MCF 10A (cell line): Measurements from ENCODE around the gene SERTAD3. TPM values are rescaled to one million over a fixed set of nuclear protein-coding genes. Genes with fewer than 3 reads are reported as not detected.
"Not testable (repeated sequence)": the region's sequence is repeated elsewhere in the genome, so short reads cannot be mapped to it uniquely, and the experiment has no call there.

Source experiments
- BruUV-seq: library from RNA; stranded (reverse); fragments of 400-500 nt; replicated peaks from 2 replicates; lab custom pipeline; 2021; lab: Mats Ljungman, UMichigan
- CTCF ChIA-PET: fragments of 300-600 bp; sonication (Branson Sonifier 250); formaldehyde crosslinking; extraction: SDS; loops from one replicate; lab custom pipeline; 2021; ENCODE audit warnings: antibody characterized with exemption, inconsistent platforms; lab: Yijun Ruan, JAX
- POLR2A ChIA-PET: fragments of 300-600, 350-650 bp; sonication (Branson Sonifier 250); formaldehyde crosslinking; extraction: SDS; loops from one replicate; lab custom pipeline; 2020; ENCODE audit warnings: antibody characterized with exemption, inconsistent platforms; lab: Yijun Ruan, JAX
- DNase-seq: peaks from one replicate; pipeline ENCODE4 v3.0.0-alpha.2; 2018; ENCODE audit not compliant: unreplicated experiment
- H3K27ac Mint-ChIP-seq: one replicate; pipeline ENCODE4 v1.8.0; 2022; ENCODE audit warnings: mild to moderate bottlenecking, low read depth, mixed read lengths; ENCODE audit not compliant: unreplicated experiment
- H3K27me3 Mint-ChIP-seq: one replicate; pipeline ENCODE4 v1.8.0; 2022; ENCODE audit warnings: mixed read lengths; ENCODE audit not compliant: insufficient read depth, unreplicated experiment
- H3K36me3 Mint-ChIP-seq: one replicate; pipeline ENCODE4 v1.8.0; 2022; ENCODE audit warnings: mild to moderate bottlenecking, moderate library complexity, mixed read lengths; ENCODE audit not compliant: insufficient read depth, unreplicated experiment
- H3K4me1 Mint-ChIP-seq: one replicate; pipeline ENCODE4 v1.8.0; 2022; ENCODE audit warnings: mixed read lengths; ENCODE audit not compliant: insufficient read depth, unreplicated experiment
- H3K4me3 Mint-ChIP-seq: one replicate; pipeline ENCODE4 v1.8.0; 2022; ENCODE audit warnings: mild to moderate bottlenecking, moderate library complexity, mixed read lengths; ENCODE audit not compliant: unreplicated experiment
- H3K9me3 Mint-ChIP-seq: one replicate; pipeline ENCODE4 v1.8.0; 2022; ENCODE audit warnings: mixed read lengths; ENCODE audit not compliant: unreplicated experiment
- intact Hi-C: fragments of 100-400 bp; cut with micrococcal nuclease; formaldehyde crosslinking; loops from 2 replicates; pipeline ENCODE4 v1.14.1; 2022
- total RNA-seq: library from RNA; stranded (reverse); gene quantifications from 2 replicates; pipeline ENCODE4 v1.2.3, GENCODE V29; 2022
- TF ChIP-seq, protein P1 (sequence below): fragments of 200-600 bp; IDR thresholded peaks from one replicate; pipeline ENCODE4 v1.8.0; 2022; ENCODE audit warnings: antibody characterized with exemption, mild to moderate bottlenecking; ENCODE audit not compliant: unreplicated experiment

Gene SERTAD3
- total RNA-seq, 1 experiment from 2014 or later: 23.3 TPM

- H3K4me1 Mint-ChIP-seq: peaks cover 19% of the 10 kb centered on the region
- H3K27ac Mint-ChIP-seq: peak overlapping the region; percentile 16
- TF ChIP-seq, protein P1, sequence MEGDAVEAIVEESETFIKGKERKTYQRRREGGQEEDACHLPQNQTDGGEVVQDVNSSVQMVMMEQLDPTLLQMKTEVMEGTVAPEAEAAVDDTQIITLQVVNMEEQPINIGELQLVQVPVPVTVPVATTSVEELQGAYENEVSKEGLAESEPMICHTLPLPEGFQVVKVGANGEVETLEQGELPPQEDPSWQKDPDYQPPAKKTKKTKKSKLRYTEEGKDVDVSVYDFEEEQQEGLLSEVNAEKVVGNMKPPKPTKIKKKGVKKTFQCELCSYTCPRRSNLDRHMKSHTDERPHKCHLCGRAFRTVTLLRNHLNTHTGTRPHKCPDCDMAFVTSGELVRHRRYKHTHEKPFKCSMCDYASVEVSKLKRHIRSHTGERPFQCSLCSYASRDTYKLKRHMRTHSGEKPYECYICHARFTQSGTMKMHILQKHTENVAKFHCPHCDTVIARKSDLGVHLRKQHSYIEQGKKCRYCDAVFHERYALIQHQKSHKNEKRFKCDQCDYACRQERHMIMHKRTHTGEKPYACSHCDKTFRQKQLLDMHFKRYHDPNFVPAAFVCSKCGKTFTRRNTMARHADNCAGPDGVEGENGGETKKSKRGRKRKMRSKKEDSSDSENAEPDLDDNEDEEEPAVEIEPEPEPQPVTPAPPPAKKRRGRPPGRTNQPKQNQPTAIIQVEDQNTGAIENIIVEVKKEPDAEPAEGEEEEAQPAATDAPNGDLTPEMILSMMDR: peak; percentile 81
- ChIA-PET CTCF (interaction anchor here (0.5 to 4.5 kb wide), 29 partner anchors 8 to 713 kb away, joined by 3 to 40 read pairs (median 4); partner anchors contain the start of genes LTBP4 and SERTAD1), POLR2A (interaction anchor here (0.7 to 4.6 kb wide), 25 partner anchors 10 to 951 kb away, joined by 3 to 94 read pairs (median 6); partner anchors contain the start of genes ACTMAP, C19orf47, COQ8B and ITPKC)
- no peaks in the 10 kb centered on the region for H3K27me3 Mint-ChIP-seq
- peaks cover 7% of the 10 kb centered on the region for H3K36me3 Mint-ChIP-seq
- intact Hi-C loops: loop anchor here (1.0 to 5.0 kb wide), 4 partner anchors 20 to 134 kb away; partner anchors contain the start of gene SERTAD3
- no TSS peak for BruUV-seq
- H3K4me3 Mint-ChIP-seq: peak overlapping the region; percentile 98
- H3K9me3 Mint-ChIP-seq: no peaks in the 10 kb centered on the region
- peak; percentile 95 for DNase-seq
Measured at GRCh38 chr19:40464059-40465024, 20.2 kb upstream of the SERTAD3 start.

DNA sequence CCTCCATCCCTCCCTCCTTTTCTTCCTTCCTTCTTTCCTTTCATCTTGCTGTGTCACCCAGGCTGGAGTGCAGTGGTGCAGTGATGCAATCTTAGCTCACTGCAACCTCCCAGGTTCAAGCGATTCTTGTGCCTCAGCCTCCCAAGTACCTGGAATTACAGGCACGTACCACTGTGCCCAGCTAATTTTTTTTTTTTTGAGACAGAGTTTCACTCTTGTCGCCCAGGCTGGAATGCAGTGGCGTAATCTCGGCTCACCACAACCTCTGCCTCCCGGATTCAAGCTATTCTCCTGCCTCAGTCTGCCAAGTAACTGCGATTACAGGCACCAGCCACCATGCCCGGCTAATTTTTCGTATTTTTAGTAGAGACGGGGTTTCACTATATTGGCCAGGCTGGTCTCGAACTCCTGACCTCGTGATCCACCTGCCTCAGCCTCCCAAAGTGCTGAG, 19.5 kb upstream of the SERTAD3 start:
- CTCF ChIA-PET: interaction anchor here (0.5 to 4.5 kb wide), 27 partner anchors 7 to 1088 kb away, joined by 3 to 40 read pairs (median 4); partner anchors contain the start of genes LTBP4 and SERTAD1
- not testable (repeated sequence) for BruUV-seq, H3K27me3 Mint-ChIP-seq, H3K36me3 Mint-ChIP-seq, H3K9me3 Mint-ChIP-seq
- DNase-seq: peak; percentile 66
- POLR2A ChIA-PET: interaction anchor here (0.8 to 4.6 kb wide), 20 partner anchors 9 to 287 kb away, joined by 3 to 94 read pairs (median 6); partner anchors contain the start of genes ACTMAP, C19orf47, PLD3 and SERTAD1
- intact Hi-C loops: loop anchor here (1.0 to 5.0 kb wide), 4 partner anchors 19 to 135 kb away; partner anchors contain the start of gene SERTAD3
- peak overlapping the region; percentile 16 for H3K27ac Mint-ChIP-seq
- peaks cover 19% of the 10 kb centered on the region for H3K4me1 Mint-ChIP-seq
- peak overlapping the region; percentile 98 for H3K4me3 Mint-ChIP-seq

- POLR2A ChIA-PET: interaction anchor here (0.5 to 4.5 kb wide), 3 partner anchors 8 to 144 kb away, joined by 3 to 64 read pairs (median 3); partner anchors contain the start of gene SERTAD3
- H3K4me3 Mint-ChIP-seq: no peak overlapping the region
- H3K27ac Mint-ChIP-seq: no peak overlapping the region
- TF ChIP-seq, protein P1: no peak
- BruUV-seq: no TSS peak
- CTCF ChIA-PET: interaction anchor here (0.9 to 4.5 kb wide), 3 partner anchors 9 to 173 kb away, joined by 3 to 35 read pairs (median 4); partner anchors contain the start of gene LTBP4
- no peaks in the 10 kb centered on the region for H3K27me3 Mint-ChIP-seq
- intact Hi-C loops: loop anchor here (5.0 kb wide), 1 partner anchor 61 kb away; no protein-coding TSS in a partner anchor
- peaks cover 18% of the 10 kb centered on the region for H3K36me3 Mint-ChIP-seq
- no peak for DNase-seq
- peaks cover 18% of the 10 kb centered on the region for H3K4me1 Mint-ChIP-seq
- no peaks in the 10 kb centered on the region for H3K9me3 Mint-ChIP-seq
Measured at GRCh38 chr19:40461669-40462221, 17.6 kb upstream of the SERTAD3 start.

DNA sequence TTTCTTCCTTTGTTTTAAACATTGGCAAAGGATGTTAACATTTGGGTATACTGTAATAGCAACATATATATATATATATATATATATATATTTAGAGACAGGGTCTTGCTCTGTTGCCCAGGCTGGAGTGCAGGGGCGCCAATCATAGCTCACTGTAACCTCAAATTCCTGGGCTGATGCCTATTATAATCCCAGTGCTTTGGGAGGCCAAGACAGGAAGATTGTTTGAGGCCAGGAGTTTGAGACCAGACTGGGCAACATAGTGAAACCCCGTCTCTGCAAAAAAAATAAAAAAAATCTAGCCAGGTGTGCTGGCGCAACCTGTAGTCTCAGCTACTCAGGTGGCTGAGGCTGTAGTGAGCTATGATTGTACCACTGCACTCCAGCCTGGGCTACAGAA, 16.1 kb upstream of the SERTAD3 start:
- no TSS peak for BruUV-seq
- POLR2A ChIA-PET: interaction anchor here (1.1 to 1.2 kb wide), 2 partner anchors 17 to 34 kb away, joined by 3 to 5 read pairs; partner anchors contain the start of gene SERTAD1

More for the DNA sequence above, 16.1 kb upstream of the SERTAD3 start:
- no peaks in the 10 kb centered on the region for H3K27me3 Mint-ChIP-seq
- peaks cover 32% of the 10 kb centered on the region for H3K36me3 Mint-ChIP-seq
- H3K9me3 Mint-ChIP-seq: no peaks in the 10 kb centered on the region
- CTCF ChIA-PET: interaction anchor here (0.9 to 1.5 kb wide), 2 partner anchors 40 to 155 kb away, joined by 3 read pairs; no protein-coding TSS in a partner anchor
- peaks cover 10% of the 10 kb centered on the region for H3K4me1 Mint-ChIP-seq
- DNase-seq: no peak
- no peak overlapping the region for H3K27ac Mint-ChIP-seq
- TF ChIP-seq, protein P1: no peak
- H3K4me3 Mint-ChIP-seq: no peak overlapping the region
- intact Hi-C loops: loop anchor here (5.0 kb wide), 1 partner anchor 62 kb away; no protein-coding TSS in a partner anchor
